CD4-positive, alpha-beta memory T cell (primary cell): ENCODE data around the gene PDE6B. TPM values are rescaled to one million over a fixed set of nuclear protein-coding genes. Genes with fewer than 3 reads are reported as not detected.
A peak's percentile ranks its signal among the peaks of the same experiment; 100 is the strongest.

Experiments used
- CTCF ChIA-PET: fragments of 350-600 bp; sonication (Branson Sonifier 250); formaldehyde crosslinking; loops from one replicate; lab custom pipeline; 2021; ENCODE audit warnings: inconsistent platforms; ENCODE audit not compliant: partially characterized antibody; lab: Charles Lee
- POLR2A ChIA-PET: fragments of 350-600 bp; sonication (Branson Sonifier 250); formaldehyde crosslinking; loops from one replicate; lab custom pipeline; 2021; ENCODE audit not compliant: partially characterized antibody; lab: Charles Lee
- DNase-seq, 5 donors: peaks; one replicate each; pipeline versions ENCODE4 v3.0.0 to v3.0.0-alpha.2; 2020 to 2022; ENCODE audit warnings: mixed read lengths in 1 of 5
- H3K27ac ChIP-seq: one replicate; pipeline ENCODE4 v1.7.0; 2013; ENCODE audit warnings: low read depth, low read length
- H3K27me3 ChIP-seq: 2 replicates; pipeline ENCODE4 v1.7.0; 2013; ENCODE audit warnings: mild to moderate bottlenecking, low read length, moderate library complexity; ENCODE audit not compliant: insufficient read depth
- H3K36me3 ChIP-seq: 2 replicates; pipeline ENCODE4 v1.7.0; 2013; ENCODE audit warnings: mild to moderate bottlenecking, low read length, moderate library complexity; ENCODE audit not compliant: insufficient read depth
- H3K4me1 ChIP-seq: 2 replicates; pipeline ENCODE4 v1.7.0; 2013; ENCODE audit warnings: mild to moderate bottlenecking, low read length, moderate library complexity; ENCODE audit not compliant: insufficient read depth
- H3K4me3 ChIP-seq, 2 donors: one replicate each; pipeline ENCODE4 v1.7.0; 2013; ENCODE audit warnings: low read length in 2 of 2, mild to moderate bottlenecking in 1 of 2
- H3K9me3 ChIP-seq, 2 donors: one replicate each; pipeline ENCODE4 v1.7.0; 2013; ENCODE audit warnings: low read length in 2 of 2, control low read depth in 1 of 2; ENCODE audit not compliant: control insufficient read depth in 1 of 2
- H3K27ac Mint-ChIP-seq, 7 donors: one replicate each; pipeline ENCODE4 v1.8.0; 2020 to 2021; ENCODE audit warnings: mixed read lengths in 7 of 7, mild to moderate bottlenecking in 6 of 7, inconsistent platforms in 3 of 7, moderate library complexity in 3 of 7
- H3K27me3 Mint-ChIP-seq, 2 donors: one replicate each; pipeline ENCODE4 v1.8.0; 2020 to 2021; ENCODE audit warnings: mixed read lengths in 2 of 2
- H3K36me3 Mint-ChIP-seq, 2 donors: one replicate each; pipeline ENCODE4 v1.8.0; 2020 to 2021; ENCODE audit warnings: mixed read lengths in 2 of 2, inconsistent platforms in 1 of 2, mild to moderate bottlenecking in 1 of 2
- H3K4me1 Mint-ChIP-seq, 4 donors: one replicate each; pipeline ENCODE4 v1.8.0; 2020 to 2021; ENCODE audit warnings: mixed read lengths in 4 of 4, mild to moderate bottlenecking in 1 of 4
- H3K4me3 Mint-ChIP-seq, 8 donors: one replicate each; pipeline ENCODE4 v1.8.0; 2020 to 2021; ENCODE audit warnings: mixed read lengths in 8 of 8, mild to moderate bottlenecking in 7 of 8, moderate library complexity in 6 of 8, inconsistent platforms in 3 of 8
- H3K9me3 Mint-ChIP-seq, 8 donors: one replicate each; pipeline ENCODE4 v1.8.0; 2020 to 2021; ENCODE audit warnings: mixed read lengths in 8 of 8, mild to moderate bottlenecking in 5 of 8, inconsistent platforms in 3 of 8, moderate library complexity in 1 of 8
- intact Hi-C: fragments of 100-400 bp; cut with micrococcal nuclease; formaldehyde crosslinking; loops from one replicate; pipeline ENCODE4 v1.15.1; 2023
- polyA plus RNA-seq, 2 donors: library from polyadenylated mRNA; unstranded; fragments of 300-500 nt; fragmentation: Illumina TruSeq; gene quantifications; one replicate each; pipeline ENCODE4 v1.2.3, GENCODE V29; 2021
- total RNA-seq, 2 experiments: library from RNA; stranded (reverse); gene quantifications; one replicate each; pipeline ENCODE4 v1.2.3, GENCODE V29; 2021

Gene PDE6B
- total and polyA plus RNA-seq, 4 experiments from 2014 or later = 15.3 to 17.6 (median 15.7) TPM

DNA sequence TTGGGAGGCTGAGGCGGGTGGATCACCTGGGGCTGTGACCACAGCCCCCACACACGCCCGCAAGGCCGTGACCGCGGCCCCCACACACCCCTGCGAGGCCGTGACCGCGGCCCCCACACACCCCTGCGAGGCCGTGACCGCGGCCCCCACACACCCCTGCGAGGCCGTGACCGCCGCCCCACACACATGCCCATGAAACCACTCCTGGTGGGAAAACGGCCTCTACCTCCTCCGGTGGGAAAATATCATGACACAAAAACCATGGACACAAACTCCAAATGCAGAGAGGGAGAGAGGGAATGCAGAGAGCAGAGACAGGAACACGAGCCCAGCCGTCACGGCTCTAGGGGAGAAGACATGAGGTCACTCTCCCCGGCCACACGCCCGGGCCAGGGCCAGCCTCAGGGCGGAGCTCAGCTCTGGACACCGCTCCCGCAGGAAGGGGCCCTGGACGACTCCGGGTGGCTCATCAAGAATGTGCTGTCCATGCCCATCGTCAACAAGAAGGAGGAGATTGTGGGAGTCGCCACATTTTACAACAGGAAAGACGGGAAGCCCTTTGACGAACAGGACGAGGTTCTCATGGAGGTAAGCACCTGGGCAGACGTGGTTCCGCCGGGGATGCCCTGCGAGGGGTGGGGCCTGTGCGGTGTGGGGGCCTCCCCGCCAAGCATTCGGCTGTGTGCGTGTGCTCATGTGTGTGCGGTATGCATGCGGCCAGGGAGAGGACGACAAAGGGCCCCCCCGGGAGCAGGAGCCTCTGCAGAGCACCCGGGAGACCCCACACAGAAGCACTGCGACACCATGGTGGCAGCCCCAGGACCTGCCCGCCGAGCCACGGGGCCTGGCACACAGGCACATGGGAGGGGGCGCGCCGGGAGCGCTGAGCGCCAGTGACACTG is 31.3 kb downstream of the PDE6B start:
- Histone ChIP-seq H3K9me3 (no peaks in the 10 kb centered on the region), H3K27me3 (no peaks in the 10 kb centered on the region), H3K36me3 (no peaks in the 10 kb centered on the region), H3K4me3 (no peak overlapping the region), H3K27ac (no peak overlapping the region), H3K4me1 (no peaks in the 10 kb centered on the region)
- H3K4me3 Mint-ChIP-seq = no peak overlapping the region
- no peak overlapping the region for H3K27ac Mint-ChIP-seq
- ChIA-PET CTCF (no interaction called here), POLR2A (no interaction called here)
- peaks cover 1 to 3% of the 10 kb centered on the region in 2 donors for H3K27me3 Mint-ChIP-seq
- H3K36me3 Mint-ChIP-seq = peaks cover 0 to 4% of the 10 kb centered on the region in 2 donors
- peak in 1 of 5 donors; percentile 18 for DNase-seq
- peaks cover 0 to 5% (median 2%) of the 10 kb centered on the region in 4 donors for H3K4me1 Mint-ChIP-seq
- H3K9me3 Mint-ChIP-seq = peaks cover 0 to 4% (median 0%) of the 10 kb centered on the region in 8 donors
- intact Hi-C loops = no loop called here

DNA sequence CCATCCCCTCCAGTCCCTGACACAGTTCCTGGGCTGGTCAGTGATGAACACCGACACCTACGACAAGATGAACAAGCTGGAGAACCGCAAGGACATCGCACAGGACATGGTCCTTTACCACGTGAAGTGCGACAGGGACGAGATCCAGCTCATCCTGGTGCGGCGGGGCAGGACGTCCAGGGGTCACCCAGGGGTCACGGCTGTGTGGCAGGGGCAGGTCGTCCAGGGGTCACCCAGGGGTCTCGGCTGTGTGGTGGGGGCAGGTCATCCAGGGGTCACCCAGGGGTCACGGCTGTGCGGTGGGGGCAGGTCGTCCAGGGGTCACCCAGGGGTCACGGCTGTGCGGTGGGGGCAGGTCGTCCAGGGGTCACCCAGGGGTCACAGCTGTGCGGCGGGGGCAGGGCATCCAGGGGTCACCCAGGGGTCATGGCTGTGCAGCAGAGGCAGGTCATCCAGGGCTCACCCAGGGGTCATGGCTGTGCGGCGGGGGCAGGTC is 32.0 kb downstream of the PDE6B start:
- no peak overlapping the region for H3K27ac ChIP-seq
- peaks cover 0 to 4% of the 10 kb centered on the region in 2 donors for H3K36me3 Mint-ChIP-seq
- peaks cover 0 to 4% (median 0%) of the 10 kb centered on the region in 8 donors for H3K9me3 Mint-ChIP-seq
- no peaks in the 10 kb centered on the region for H3K36me3 ChIP-seq
- CTCF ChIA-PET = no interaction called here
- peaks cover 0 to 5% (median 2%) of the 10 kb centered on the region in 4 donors for H3K4me1 Mint-ChIP-seq
- POLR2A ChIA-PET = no interaction called here
- intact Hi-C loops = no loop called here
- H3K4me3 ChIP-seq = no peak overlapping the region
- no peaks in the 10 kb centered on the region for H3K27me3 ChIP-seq
- no peaks in the 10 kb centered on the region for H3K9me3 ChIP-seq
- peak in 1 of 5 donors; percentile 21 for DNase-seq
- no peaks in the 10 kb centered on the region for H3K4me1 ChIP-seq
- H3K4me3 Mint-ChIP-seq = no peak overlapping the region
- H3K27me3 Mint-ChIP-seq = peaks cover 1 to 3% of the 10 kb centered on the region in 2 donors
- no peak overlapping the region for H3K27ac Mint-ChIP-seq

DNA sequence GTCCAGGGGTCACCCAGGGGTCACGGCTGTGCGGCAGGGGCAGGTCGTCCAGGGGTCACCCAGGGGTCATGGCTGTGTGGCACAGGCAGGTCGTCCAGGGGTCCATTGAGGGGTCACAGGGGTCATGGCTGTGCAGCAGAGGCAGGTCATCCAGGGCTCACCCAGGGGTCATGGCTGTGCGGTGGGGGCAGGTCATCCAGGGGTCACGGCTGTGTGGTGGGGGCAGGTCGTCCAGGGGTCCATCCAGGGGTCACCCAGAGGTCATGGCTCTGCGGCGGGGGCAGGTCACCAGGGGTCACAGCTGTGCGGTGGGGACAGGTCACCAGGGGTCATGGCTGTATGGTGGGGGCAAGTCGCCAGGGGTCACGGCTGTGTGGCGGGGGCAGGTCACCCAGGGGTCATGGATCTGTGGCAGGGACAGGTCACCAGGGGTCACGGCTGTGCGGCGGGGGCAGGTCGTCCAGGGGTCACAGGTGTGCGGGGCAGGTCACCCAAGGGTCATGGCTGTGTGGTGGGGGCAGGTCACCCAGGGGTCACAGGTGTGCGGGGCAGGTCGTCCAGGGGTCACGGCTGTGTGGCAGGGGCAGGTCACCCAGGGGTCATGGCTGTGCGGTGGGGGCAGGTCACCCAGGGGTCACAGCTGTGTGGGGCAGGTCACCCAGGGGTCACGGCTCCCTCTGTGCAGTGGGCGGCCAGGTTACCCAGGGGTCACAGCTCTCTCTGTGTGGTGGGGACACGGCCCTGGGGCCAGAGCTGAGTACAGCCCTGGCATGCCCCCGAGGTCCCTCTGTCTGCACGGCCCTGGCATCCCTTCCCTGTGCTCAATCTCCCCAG is 32.7 kb downstream of the PDE6B start:
- POLR2A ChIA-PET = no interaction called here
- peaks cover 0 to 7% (median 2%) of the 10 kb centered on the region in 4 donors for H3K4me1 Mint-ChIP-seq
- CTCF ChIA-PET = no interaction called here
- H3K4me1 ChIP-seq = peaks cover 3% of the 10 kb centered on the region
- H3K4me3 ChIP-seq = no peak overlapping the region
- H3K27ac Mint-ChIP-seq = no peak overlapping the region
- H3K9me3 ChIP-seq = no peaks in the 10 kb centered on the region
- H3K9me3 Mint-ChIP-seq = peaks cover 0 to 4% (median 0%) of the 10 kb centered on the region in 8 donors
- no peak overlapping the region for H3K4me3 Mint-ChIP-seq
- H3K36me3 Mint-ChIP-seq = peaks cover 0 to 4% of the 10 kb centered on the region in 2 donors
- H3K27me3 Mint-ChIP-seq = peaks cover 0 to 1% of the 10 kb centered on the region in 2 donors
- peak in 1 of 5 donors; percentile 24 for DNase-seq
- H3K27ac ChIP-seq = no peak overlapping the region
- no peaks in the 10 kb centered on the region for H3K36me3 ChIP-seq
- intact Hi-C loops = no loop called here
- H3K27me3 ChIP-seq = no peaks in the 10 kb centered on the region

DNA sequence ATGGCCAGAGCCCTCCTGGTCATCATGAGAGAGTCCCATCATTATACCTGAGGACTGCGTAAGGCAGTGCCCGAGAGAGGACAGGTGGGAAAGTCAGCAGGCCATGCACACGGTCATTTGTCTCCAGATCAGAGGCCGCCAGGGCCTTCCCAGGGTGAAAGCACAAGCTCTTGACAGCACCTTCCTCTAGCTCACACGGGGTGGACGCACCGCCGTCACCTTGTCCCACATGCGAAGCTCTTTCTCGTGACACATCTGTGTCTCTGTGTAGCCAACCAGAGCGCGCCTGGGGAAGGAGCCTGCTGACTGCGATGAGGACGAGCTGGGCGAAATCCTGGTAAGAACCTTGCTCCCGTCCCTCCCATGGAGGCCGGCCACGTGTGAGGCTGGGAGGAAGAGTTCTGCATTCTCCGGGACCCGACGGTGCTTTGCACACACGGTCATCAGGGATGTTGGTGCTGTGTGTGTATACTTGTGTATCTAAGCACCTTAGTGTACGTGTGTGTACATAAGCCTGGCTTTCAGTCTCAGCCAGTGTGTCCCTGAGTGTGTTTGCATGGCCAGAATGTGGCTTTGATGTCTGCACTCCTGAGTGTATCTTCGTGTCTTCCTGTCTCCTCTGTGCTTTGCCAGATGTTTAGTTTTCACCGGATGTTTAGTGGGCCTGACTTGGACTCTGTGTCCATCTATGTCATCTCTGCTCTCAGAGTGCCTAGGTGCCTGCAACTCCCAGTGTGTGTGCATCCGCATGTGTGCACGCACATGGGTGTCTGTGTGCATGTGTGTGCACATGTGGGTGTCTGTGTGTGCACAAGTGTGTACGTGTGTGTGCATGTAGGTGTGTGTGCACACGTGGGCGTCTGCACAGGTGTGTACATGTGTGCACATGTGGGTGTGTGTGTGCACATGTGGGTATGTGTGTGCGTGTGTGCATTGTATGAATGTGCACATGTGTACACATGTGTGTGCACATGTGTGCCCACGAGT is 33.6 kb downstream of the PDE6B start:
- Mint-ChIP-seq H3K27ac (peak overlapping the region in 1 of 7 donors; percentile 41), H3K4me3 (no peak overlapping the region), H3K36me3 (peaks cover 0 to 4% of the 10 kb centered on the region in 2 donors), H3K9me3 (peaks cover 0 to 4% (median 0%) of the 10 kb centered on the region in 8 donors), H3K4me1 (peaks cover under 1 to 9% (median 3%) of the 10 kb centered on the region in 4 donors), H3K27me3 (peaks cover 0 to 1% of the 10 kb centered on the region in 2 donors)
- Histone ChIP-seq H3K4me3 (no peak overlapping the region), H3K27me3 (no peaks in the 10 kb centered on the region), H3K36me3 (no peaks in the 10 kb centered on the region), H3K9me3 (no peaks in the 10 kb centered on the region), H3K27ac (no peak overlapping the region), H3K4me1 (peaks cover 6% of the 10 kb centered on the region)
- intact Hi-C loops = no loop called here
- DNase-seq = peak in 1 of 5 donors; percentile 31
- CTCF ChIA-PET = no interaction called here
- POLR2A ChIA-PET = no interaction called here

DNA sequence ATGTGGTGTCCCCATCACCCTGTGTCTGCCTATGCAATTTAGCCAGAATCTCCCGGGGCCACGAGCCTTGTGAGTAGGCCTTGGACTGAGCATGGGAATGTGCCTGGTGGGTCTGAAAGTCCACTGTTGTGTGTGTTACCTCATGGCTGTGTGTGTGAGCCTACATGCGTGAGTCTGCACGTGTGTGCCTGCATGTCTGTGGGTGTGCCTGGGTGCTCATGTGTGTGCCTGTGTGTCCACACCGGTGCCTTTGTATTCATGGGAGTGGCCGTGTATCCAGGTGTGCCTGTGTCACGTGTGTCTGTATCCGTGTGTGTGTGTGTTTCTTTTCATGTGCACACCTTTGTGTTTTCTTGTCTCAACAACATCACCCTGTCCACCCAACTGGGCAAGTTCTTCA is 34.5 kb downstream of the PDE6B start:
- CTCF ChIA-PET = no interaction called here
- no peak for DNase-seq
- no peaks in the 10 kb centered on the region for H3K27me3 ChIP-seq
- intact Hi-C loops = no loop called here
- no peaks in the 10 kb centered on the region for H3K9me3 ChIP-seq
- no peak overlapping the region for H3K4me3 ChIP-seq
- no peak overlapping the region for H3K27ac ChIP-seq
- H3K4me1 ChIP-seq = peaks cover 15% of the 10 kb centered on the region
- H3K9me3 Mint-ChIP-seq = peaks cover 0 to 4% (median 0%) of the 10 kb centered on the region in 8 donors
- H3K27me3 Mint-ChIP-seq = peaks cover 0 to 1% of the 10 kb centered on the region in 2 donors
- H3K36me3 Mint-ChIP-seq = peaks cover 0 to 4% of the 10 kb centered on the region in 2 donors
- H3K27ac Mint-ChIP-seq = peak overlapping the region in 1 of 7 donors; percentile 55
- POLR2A ChIA-PET = no interaction called here
- peaks cover 4 to 18% (median 6%) of the 10 kb centered on the region in 4 donors for H3K4me1 Mint-ChIP-seq
- no peaks in the 10 kb centered on the region for H3K36me3 ChIP-seq
- peak overlapping the region in 3 of 8 donors; percentile 11 to 22 (median 19) for H3K4me3 Mint-ChIP-seq

DNA sequence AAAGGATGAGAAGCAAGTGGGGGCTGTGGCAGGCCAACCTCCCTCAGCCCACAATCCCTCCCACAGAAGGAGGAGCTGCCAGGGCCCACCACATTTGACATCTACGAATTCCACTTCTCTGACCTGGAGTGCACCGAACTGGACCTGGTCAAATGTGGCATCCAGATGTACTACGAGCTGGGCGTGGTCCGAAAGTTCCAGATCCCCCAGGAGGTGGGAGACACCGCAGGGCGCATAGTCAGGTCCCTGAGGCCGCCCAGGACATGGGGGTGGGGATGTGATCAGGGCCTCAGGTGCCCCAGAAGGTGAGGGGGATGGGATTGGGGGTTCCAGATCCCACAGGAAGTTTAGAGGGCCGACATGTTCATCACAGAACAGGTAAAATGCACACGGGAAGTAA is 35.0 kb downstream of the PDE6B start:
- Histone ChIP-seq H3K4me1 (peaks cover 17% of the 10 kb centered on the region), H3K27me3 (no peaks in the 10 kb centered on the region), H3K27ac (no peak overlapping the region), H3K4me3 (no peak overlapping the region), H3K9me3 (no peaks in the 10 kb centered on the region), H3K36me3 (no peaks in the 10 kb centered on the region)
- peaks cover 6 to 19% (median 9%) of the 10 kb centered on the region in 4 donors for H3K4me1 Mint-ChIP-seq
- intact Hi-C loops = no loop called here
- H3K9me3 Mint-ChIP-seq = peaks cover 0 to 4% (median 0%) of the 10 kb centered on the region in 8 donors
- H3K4me3 Mint-ChIP-seq = peak overlapping the region in 4 of 8 donors; percentile 33 to 67 (median 38)
- DNase-seq = peak in 1 of 5 donors; percentile 13
- CTCF ChIA-PET = no interaction called here
- H3K36me3 Mint-ChIP-seq = peaks cover 0 to 4% of the 10 kb centered on the region in 2 donors
- peaks cover 0 to 1% of the 10 kb centered on the region in 2 donors for H3K27me3 Mint-ChIP-seq
- POLR2A ChIA-PET = no interaction called here
- H3K27ac Mint-ChIP-seq = no peak overlapping the region
